Neural cell (in vitro differentiated cells): ENCODE data around the gene LENEP.

ENCODE experiments used
- CTCF ChIP-seq: fragments of 450-650 bp; IDR thresholded peaks from 2 replicates; pipeline ENCODE4 v1.5.1; 2014; ENCODE audit warnings: antibody characterized with exemption, mild to moderate bottlenecking, moderate library complexity; ENCODE audit not compliant: poor library complexity, severe bottlenecking
- EP300 ChIP-seq: fragments of 450-650 bp; conservative IDR thresholded peaks from 2 replicates; pipeline ENCODE4 v1.6.1; 2014; ENCODE audit warnings: antibody characterized with exemption, mild to moderate bottlenecking, moderate library complexity; ENCODE audit not compliant: poor library complexity, severe bottlenecking
- EZH2 ChIP-seq: fragments of 200-600, 300-800 bp; shearing (Covaris generic), sonication (generic); IDR thresholded peaks from 2 replicates; pipeline ENCODE4 v1.6.1; 2014; ENCODE audit warnings: antibody characterized with exemption, low read length, borderline replicate concordance, mild to moderate bottlenecking; ENCODE audit not compliant: insufficient read depth, poor library complexity, severe bottlenecking
- REST ChIP-seq: IDR thresholded peaks from 2 replicates; pipeline ENCODE4 v1.6.1; 2012; ENCODE audit warnings: borderline replicate concordance
- TAF1 ChIP-seq: IDR thresholded peaks from 2 replicates; pipeline ENCODE4 v1.6.1; 2012; ENCODE audit warnings: low read depth

GRCh38 chr1:155030243-155030795, 36.9 kb downstream of the LENEP start:
- TF ChIP-seq CTCF, result no peak
- TF ChIP-seq EZH2, result no peak
- no peak for TF ChIP-seq TAF1
- no peak for TF ChIP-seq EP300
- TF ChIP-seq REST, result no peak
